Mucosa of rectum (tissue), 2 donors: ENCODE results near the gene USP12.

Experiments
- H3K27ac ChIP-seq, 2 donors: one replicate each; pipeline ENCODE4 v1.7.0; 2013; ENCODE audit warnings: inconsistent platforms in 2 of 2, low read depth in 2 of 2, low read length in 2 of 2
- H3K27me3 ChIP-seq, 2 donors: one replicate each; pipeline ENCODE4 v1.7.0; 2013; ENCODE audit warnings: low read length in 2 of 2; ENCODE audit not compliant: control insufficient read depth in 2 of 2, insufficient read depth in 2 of 2
- H3K36me3 ChIP-seq, 2 donors: one replicate each; pipeline ENCODE4 v1.7.0; 2013; ENCODE audit warnings: low read length in 2 of 2; ENCODE audit not compliant: control insufficient read depth in 2 of 2, insufficient read depth in 2 of 2
- H3K4me1 ChIP-seq, 2 donors: one replicate each; pipeline ENCODE4 v1.7.0; 2013; ENCODE audit warnings: low read length in 2 of 2, mild to moderate bottlenecking in 1 of 2; ENCODE audit not compliant: control insufficient read depth in 2 of 2, insufficient read depth in 2 of 2
- H3K4me3 ChIP-seq, 2 donors: one replicate each; pipeline ENCODE4 v1.7.0; 2013; ENCODE audit warnings: low read length in 2 of 2
- H3K9ac ChIP-seq, 2 donors: one replicate each; pipeline ENCODE4 v1.7.0; 2013; ENCODE audit warnings: low read length in 2 of 2, low read depth in 1 of 2, mild to moderate bottlenecking in 1 of 2
- H3K9me3 ChIP-seq, 2 donors: one replicate each; pipeline ENCODE4 v1.7.0; 2013; ENCODE audit warnings: low read length in 2 of 2; ENCODE audit not compliant: control insufficient read depth in 2 of 2
- donor health status: healthy.
- donor health status: Normal muscosa, but diverticular disease.

USP12 gene

GRCh38 chr13:27138457-27139093 is 33.0 kb downstream of the USP12 start:
- Histone ChIP-seq H3K4me1 (no peaks in the 10 kb centered on the region), H3K27me3 (no peaks in the 10 kb centered on the region), H3K9me3 (no peaks in the 10 kb centered on the region), H3K9ac (no peak overlapping the region), H3K27ac (no peak overlapping the region), H3K4me3 (no peak overlapping the region), H3K36me3 (no peaks in the 10 kb centered on the region)

GRCh38 chr13:27137759-27138158 is 33.9 kb downstream of the USP12 start:
- Histone ChIP-seq H3K4me1 (no peaks in the 10 kb centered on the region), H3K9me3 (no peaks in the 10 kb centered on the region), H3K4me3 (no peak overlapping the region), H3K27ac (no peak overlapping the region), H3K9ac (no peak overlapping the region), H3K27me3 (no peaks in the 10 kb centered on the region), H3K36me3 (no peaks in the 10 kb centered on the region)

GRCh38 chr13:27135023-27135422 is 36.6 kb downstream of the USP12 start:
- Histone ChIP-seq H3K9ac (no peak overlapping the region), H3K4me1 (peaks cover 0 to 5% of the 10 kb centered on the region in 2 donors), H3K27ac (no peak overlapping the region), H3K27me3 (no peaks in the 10 kb centered on the region), H3K9me3 (no peaks in the 10 kb centered on the region), H3K36me3 (no peaks in the 10 kb centered on the region), H3K4me3 (no peak overlapping the region)

- no peaks in the 10 kb centered on the region for H3K9me3 ChIP-seq
- H3K27me3 ChIP-seq = no peaks in the 10 kb centered on the region
- no peak overlapping the region for H3K4me3 ChIP-seq
- H3K9ac ChIP-seq = no peak overlapping the region
- peaks cover 0 to 5% of the 10 kb centered on the region in 2 donors for H3K4me1 ChIP-seq
- H3K36me3 ChIP-seq = no peaks in the 10 kb centered on the region
- H3K27ac ChIP-seq = no peak overlapping the region
These were observed 37.7 kb downstream of the USP12 start for GRCh38 chr13:27133889-27134288.

- Histone ChIP-seq H3K27ac (no peak overlapping the region), H3K9ac (no peak overlapping the region), H3K9me3 (no peaks in the 10 kb centered on the region), H3K4me3 (no peak overlapping the region), H3K36me3 (no peaks in the 10 kb centered on the region), H3K27me3 (no peaks in the 10 kb centered on the region), H3K4me1 (peaks cover 0 to 5% of the 10 kb centered on the region in 2 donors)
These were observed 39.1 kb downstream of the USP12 start for GRCh38 chr13:27132538-27132937.

GRCh38 chr13:27131906-27132305 is 39.7 kb downstream of the USP12 start:
- H3K9me3 ChIP-seq = no peaks in the 10 kb centered on the region
- H3K36me3 ChIP-seq = no peaks in the 10 kb centered on the region
- no peak overlapping the region for H3K4me3 ChIP-seq
- H3K27ac ChIP-seq = no peak overlapping the region
- no peak overlapping the region for H3K9ac ChIP-seq
- H3K27me3 ChIP-seq = no peaks in the 10 kb centered on the region
- H3K4me1 ChIP-seq = peaks cover 0 to 5% of the 10 kb centered on the region in 2 donors

- Histone ChIP-seq H3K36me3 (no peaks in the 10 kb centered on the region), H3K27me3 (no peaks in the 10 kb centered on the region), H3K9ac (no peak overlapping the region), H3K9me3 (no peaks in the 10 kb centered on the region), H3K27ac (no peak overlapping the region), H3K4me1 (peaks cover 0 to 5% of the 10 kb centered on the region in 2 donors), H3K4me3 (no peak overlapping the region)
These were observed 40.5 kb downstream of the USP12 start for GRCh38 chr13:27130979-27131623.

- Histone ChIP-seq H3K27me3 (no peaks in the 10 kb centered on the region), H3K27ac (no peak overlapping the region), H3K4me3 (no peak overlapping the region), H3K4me1 (peaks cover 0 to 5% of the 10 kb centered on the region in 2 donors), H3K36me3 (no peaks in the 10 kb centered on the region), H3K9ac (no peak overlapping the region), H3K9me3 (no peaks in the 10 kb centered on the region)
These were observed 41.2 kb downstream of the USP12 start for GRCh38 chr13:27130223-27130978.

- Histone ChIP-seq H3K27me3 (no peaks in the 10 kb centered on the region), H3K9me3 (no peaks in the 10 kb centered on the region), H3K9ac (no peak overlapping the region), H3K4me1 (peaks cover 0 to 5% of the 10 kb centered on the region in 2 donors), H3K4me3 (no peak overlapping the region), H3K27ac (no peak overlapping the region), H3K36me3 (no peaks in the 10 kb centered on the region)
These were observed 42.6 kb downstream of the USP12 start for GRCh38 chr13:27128825-27129627.
